ENCODE measurements around the gene LIMS1. TPM values are rescaled to one million over a fixed set of nuclear protein-coding genes. Genes with fewer than 3 reads are reported as not detected.
"Not testable (repeated sequence)": the region's sequence is repeated elsewhere in the genome, so short reads cannot be mapped to it uniquely, and the experiment has no call there.

Gene LIMS1, protein sequence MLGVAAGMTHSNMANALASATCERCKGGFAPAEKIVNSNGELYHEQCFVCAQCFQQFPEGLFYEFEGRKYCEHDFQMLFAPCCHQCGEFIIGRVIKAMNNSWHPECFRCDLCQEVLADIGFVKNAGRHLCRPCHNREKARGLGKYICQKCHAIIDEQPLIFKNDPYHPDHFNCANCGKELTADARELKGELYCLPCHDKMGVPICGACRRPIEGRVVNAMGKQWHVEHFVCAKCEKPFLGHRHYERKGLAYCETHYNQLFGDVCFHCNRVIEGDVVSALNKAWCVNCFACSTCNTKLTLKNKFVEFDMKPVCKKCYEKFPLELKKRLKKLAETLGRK
- 434 and 491 TPM in 2 replicates for total RNA-seq

DNA sequence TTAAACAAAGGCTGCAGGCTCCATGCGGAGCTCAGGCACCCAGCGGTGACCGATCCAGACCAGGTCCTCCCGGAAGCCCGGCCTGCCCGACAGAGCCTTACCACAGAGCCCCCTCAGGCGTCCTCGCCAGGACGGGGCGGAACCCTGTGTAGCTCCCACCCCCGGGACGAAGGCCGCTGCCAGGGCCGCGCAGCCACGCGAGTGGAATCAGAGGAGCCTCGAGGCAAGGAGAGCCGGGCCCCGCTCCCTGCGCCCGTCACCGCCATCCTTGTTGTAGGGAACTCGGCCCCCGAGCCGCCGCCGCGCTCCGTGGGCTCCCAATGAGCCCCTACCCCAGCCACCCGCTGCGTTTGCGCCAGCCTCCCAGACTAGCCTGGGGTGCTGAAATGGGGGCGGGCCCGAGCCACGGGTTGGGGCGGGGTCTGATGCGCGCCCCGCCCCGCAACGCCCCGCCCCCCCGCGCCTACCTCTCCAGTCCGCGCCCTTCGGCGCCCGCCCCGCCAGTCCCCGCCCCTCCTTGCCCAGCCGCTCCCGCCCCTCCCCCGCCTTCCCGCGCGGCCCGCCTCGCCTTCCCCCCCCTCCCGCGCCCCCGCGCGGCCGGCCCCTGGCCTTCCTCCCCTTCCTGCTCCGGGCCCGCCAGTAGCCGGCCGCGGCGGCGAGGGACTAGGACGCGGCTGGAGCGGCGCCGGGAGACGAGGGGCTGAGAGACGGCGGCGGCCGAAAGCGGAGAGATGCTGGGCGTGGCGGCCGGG, at the start of gene LIMS1:
Gene LIMS1 (plus strand): TSS at position 639 of the 752 bp plus-strand sequence. CDS start 93 bp downstream, at position 732.
- DNase-seq (ENCODE audit: extremely low read depth, low read depth, low spot score): no peak

DNA sequence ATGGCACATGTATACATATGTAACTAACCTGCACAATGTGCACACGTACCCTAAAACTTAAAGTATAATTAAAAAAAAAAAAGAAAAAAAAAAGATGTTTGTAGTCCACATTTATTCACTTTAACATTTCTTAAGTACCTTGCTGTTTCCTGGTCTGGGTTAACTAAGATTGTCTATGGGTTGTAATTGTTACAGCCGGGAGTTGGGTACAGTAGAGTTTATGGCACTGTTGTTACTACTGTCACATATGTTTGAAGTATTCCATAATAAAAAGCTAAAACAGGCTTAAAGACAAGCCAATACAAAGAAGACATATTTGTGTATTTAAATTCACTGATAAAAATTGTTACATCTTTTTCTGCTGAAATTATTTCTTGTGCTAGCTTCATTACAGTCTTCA, 49.0 kb upstream of the LIMS1 start:
- DNase-seq (ENCODE audit: extremely low read depth, low read depth, low spot score): no peak

DNA sequence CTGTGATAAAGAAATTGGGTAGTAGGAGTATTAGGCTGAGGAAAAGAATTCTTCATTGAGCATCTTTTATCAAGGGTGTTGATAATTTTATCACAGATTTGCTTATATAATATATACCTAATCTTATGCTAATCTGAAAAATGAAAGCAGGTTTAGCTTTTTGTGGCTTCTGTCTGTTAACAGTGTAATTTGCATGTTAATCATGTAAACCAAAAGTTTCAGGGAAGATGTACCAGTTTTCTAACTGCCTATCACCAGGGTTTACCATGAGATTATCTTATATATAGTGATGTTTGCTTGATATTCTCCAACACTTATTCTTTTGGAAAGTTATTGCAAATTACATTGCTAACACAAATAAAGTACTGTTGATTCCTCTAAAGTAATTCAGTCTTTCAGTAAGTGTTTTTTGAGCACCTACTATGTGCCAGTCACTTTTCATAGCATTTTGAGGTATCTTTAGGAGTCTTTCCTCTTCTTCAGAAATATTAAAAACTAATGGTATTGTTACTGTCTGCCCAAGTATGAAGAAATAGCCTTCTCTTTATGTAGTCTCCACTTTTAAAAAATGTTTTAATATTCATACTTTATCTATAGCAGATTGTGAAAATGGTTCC, 43.7 kb upstream of the LIMS1 start:
- DNase-seq (ENCODE audit: extremely low read depth, low read depth, low spot score): no peak

DNA sequence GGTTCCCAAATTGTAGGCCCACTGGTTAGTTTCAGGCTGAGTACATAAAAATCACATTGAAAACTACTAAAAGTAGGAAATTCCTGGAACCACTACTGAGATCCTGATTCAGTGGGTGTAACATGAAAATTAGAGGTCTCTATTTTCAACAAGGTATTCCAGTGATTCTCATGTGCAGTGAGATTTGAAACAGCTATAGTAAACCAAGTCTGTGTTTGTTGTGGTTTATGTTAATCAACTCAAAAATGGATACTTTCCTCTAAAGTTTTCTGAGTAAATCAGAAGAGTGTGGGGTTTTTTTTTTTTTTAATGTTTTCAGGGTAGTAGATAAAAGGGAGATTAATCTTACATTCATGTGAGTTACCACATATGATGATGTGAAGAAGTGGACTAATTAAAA, 42.4 kb upstream of the LIMS1 start:
- no peak for DNase-seq (ENCODE audit: extremely low read depth, low read depth, low spot score)

DNA sequence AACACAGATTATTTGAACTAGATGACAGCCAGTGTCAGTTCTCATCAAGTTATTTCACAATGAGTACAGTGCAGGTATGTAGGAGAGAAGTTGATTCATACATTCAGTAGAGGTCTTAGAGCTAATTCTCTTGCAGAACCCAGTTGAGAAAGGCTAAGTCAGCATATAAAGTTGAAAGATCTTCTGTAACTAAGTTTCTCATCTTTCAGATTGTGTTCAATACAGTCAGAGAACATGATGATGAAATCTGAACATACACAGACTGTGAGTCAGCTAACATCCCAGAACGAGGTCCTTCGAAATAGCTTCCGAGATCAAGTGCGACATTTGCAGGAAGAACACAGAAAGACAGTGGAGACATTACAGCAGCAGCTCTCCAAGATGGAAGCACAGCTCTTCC, 41.9 kb upstream of the LIMS1 start:
- DNase-seq (ENCODE audit: extremely low read depth, low read depth, low spot score): no peak

DNA sequence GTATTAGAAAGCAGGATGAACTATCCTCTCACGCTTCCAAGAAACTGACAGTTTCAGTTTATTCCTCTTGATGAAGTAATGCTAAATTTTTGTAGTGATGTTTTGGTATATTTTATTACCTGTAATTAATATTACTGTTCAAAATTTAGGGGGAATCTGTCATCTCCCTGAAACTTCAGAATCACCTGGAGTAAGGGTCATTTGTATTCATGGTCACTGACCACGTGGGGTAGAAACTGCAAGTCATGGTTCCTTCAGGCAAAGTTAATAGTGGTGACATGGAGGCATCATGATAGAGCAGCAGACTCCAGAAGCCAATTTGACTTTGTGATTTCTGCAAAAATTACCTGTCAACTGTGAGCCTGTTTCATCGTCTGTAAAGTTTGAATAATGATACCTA, 38.1 kb upstream of the LIMS1 start:
- not testable (repeated sequence) for DNase-seq (ENCODE audit: extremely low read depth, low read depth, low spot score)

DNA sequence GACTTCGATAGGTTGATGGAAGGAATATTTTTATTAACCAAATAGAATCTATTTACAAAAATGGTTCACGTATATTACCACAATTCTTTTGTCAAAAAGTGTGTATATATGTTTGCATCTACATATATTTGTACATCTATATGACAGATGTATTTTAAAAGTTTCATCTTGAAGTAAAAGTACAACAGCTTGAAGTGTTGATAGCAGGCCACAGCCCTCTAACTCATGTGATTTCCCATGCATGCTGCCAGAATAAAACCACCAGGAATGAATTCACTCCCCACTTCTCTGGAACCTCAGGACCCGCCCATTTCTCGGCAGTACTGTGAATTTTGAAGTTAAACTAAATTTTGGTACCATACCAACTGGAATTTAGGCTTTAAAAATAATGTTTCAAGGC, 26.6 kb upstream of the LIMS1 start:
- DNase-seq (ENCODE audit: extremely low read depth, low read depth, low spot score): not testable (repeated sequence)

DNA sequence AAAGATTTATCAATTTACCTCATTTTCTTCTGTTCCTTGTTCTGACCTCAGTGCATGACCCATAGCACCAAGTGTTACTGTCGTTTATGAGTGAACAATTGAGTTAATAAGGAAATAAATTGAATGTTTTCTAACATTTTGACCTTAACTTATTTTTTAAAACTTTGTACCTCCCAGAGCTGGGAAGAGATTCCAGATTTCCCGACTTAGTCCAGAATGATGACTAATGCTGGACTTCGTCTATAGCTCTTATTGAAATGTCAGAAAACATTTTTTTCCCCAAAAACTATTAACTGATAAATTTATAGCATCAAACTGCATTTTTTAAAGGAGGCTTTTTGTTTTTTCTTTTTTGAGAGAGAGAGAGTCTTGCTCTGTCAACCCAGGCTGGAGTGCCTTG, 21.8 kb upstream of the LIMS1 start:
- not testable (repeated sequence) for DNase-seq (ENCODE audit: extremely low read depth, low read depth, low spot score)

DNA sequence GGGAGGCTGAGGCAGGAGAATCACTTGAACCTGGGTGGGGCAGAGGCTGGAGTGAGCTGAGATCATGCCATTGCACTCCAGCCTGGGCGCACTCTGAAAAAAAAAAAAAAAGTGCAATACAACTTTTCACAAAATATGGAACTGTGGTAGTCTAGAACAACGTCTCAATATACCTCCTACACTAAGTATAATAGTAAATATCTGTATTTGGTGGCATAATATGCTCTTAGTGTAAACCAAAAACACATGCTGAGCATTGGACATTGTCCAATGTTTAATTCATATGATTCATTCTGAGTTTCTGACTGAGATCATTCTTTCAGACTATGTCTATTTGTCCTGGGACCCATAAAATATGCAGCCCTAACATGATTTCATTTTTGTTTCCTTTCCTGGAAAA, 19.8 kb upstream of the LIMS1 start:
- not testable (repeated sequence) for DNase-seq (ENCODE audit: extremely low read depth, low read depth, low spot score)

DNA sequence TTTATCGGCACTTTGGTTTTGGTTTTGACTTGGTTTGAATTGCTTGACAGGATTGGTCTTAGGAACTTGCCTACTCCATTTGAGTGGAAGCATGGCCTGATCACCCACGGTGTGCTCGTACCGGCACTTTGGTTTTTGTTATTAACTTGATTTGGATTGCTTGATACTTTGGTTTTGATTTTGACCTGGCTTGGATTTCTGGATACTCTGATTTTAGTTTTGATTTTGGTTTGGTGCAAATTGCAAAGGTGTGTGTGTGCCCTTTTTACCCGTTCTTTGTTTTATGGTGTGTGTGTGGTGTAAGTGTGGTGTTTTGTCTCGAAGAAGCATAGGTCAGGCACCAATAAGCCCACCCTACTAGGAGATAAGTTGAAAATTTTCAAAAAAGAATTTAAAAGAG, 9.6 kb upstream of the LIMS1 start:
- DNase-seq (ENCODE audit: extremely low read depth, low read depth, low spot score): not testable (repeated sequence)

DNA sequence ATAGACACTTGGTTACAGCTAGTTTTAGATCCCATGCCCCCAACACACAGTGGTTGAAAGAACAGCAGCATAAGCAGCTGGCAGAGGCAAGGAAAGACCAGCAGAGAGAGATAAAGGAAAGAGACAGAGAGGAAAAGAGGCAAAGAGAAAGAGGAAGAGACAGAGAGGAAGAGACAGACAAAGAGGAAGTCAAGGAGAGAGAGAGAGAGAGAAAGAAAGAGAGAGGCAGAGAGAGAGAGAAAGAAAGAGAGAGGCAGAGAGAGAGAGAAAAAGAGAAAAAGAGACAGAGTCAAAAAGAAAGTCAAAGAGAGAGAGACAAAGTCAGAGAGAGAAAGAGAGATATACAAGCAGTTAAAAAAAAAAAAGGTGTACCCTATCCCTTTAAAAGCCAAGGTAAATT, 9.0 kb upstream of the LIMS1 start:
- not testable (repeated sequence) for DNase-seq (ENCODE audit: extremely low read depth, low read depth, low spot score)

DNA sequence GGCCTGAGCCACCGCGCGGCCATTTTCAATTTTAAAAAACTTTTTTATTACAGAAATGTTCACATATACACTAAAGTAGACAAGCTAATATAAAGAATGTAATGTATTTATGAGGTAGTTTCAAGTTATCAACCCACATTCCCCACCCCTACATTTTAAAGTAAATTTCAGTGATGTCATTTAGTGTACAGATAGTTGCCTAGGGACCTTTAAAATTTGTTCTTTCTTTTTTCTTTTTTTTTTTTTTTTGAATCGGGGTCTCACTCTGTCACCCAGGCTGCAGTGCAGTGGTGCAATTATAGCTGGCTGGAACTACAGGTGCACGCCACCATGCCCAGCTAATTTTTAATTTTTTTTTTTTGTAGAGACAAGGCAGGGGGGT, 2.6 kb upstream of the LIMS1 start:
- DNase-seq (ENCODE audit: extremely low read depth, low read depth, low spot score): no peak

DNA sequence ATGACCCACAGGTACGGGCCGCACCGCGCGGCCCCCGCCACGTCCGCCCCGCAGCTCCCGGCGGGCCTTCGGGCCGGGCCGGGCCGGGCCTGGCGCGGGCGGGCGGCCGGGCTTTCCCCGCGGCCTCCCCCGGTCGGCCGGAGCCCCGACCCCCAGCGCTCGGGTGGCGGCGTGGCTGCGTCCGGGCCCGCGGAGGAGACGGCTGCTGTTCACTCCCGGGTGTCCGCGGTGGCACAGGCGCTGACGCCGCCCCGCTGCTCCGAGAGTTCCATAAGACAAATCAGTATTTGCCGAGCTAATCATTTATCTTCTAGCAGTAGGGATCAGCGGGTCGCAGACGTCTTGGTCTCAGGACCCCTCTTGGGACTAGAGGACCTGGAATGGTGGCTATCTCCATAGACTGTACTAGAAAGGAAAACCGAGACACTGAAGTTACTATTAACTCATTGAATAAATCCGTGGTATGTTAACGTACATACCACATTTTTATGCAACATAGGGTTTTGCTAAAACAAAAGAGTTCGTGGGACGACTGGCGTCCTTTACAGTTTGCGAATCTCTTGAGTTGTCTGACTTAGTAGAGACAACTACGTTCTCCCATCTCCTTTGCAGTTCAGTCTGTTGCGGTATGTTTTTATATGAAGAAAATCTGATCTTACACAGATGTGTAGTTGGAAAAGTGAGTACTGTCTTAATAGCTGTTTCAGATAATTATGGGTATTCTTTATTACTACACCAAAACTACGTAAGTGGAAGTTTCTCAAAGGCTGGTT, 500 bp downstream of the LIMS1 start:
- no peak for DNase-seq (ENCODE audit: extremely low read depth, low read depth, low spot score)

DNA sequence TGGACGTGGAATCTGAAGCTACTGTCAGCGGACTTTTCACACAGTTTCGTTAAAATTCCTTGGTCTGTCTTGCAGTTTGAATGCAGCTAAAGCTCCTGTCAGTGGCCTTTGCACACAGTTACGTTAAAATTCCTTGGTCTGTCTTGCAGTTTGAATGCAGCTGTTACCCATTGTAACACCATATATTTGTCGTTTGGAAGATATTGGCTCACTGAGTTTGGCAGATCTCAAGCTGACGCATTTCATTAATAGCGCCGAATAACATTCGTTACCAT, 1.0 kb downstream of the LIMS1 start:
- DNase-seq (ENCODE audit: extremely low read depth, low read depth, low spot score): no peak

DNA sequence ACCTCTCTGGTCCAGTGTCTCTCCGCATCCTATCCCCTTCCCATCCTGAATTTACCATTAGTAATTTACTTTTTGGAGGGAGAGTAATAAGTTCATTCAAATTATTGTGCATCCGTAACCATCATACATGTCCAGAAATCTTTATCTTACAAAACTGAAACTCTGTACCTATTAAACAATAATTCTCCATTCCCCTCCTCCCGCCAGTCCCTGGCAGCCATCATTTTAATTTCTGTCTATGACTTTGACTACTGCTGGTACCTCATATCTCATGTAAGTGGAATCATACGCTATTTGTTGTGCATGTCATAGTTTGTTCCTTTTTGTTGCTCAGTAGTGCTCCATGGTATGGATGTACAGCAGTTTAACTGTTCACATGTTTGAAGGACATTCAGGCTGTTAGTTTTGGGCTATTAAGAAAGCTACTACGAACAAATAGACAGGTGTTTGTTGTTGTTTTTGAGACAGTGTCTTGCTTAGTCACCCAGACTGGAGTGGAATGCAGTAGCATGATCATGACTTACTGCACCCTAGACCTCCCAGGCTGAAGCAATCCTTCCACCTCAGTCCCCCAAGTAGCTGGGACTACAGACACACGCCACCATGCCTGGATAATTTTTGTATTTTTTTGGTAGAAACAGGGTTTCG, 2.0 kb downstream of the LIMS1 start:
- no peak for DNase-seq (ENCODE audit: extremely low read depth, low read depth, low spot score)

DNA sequence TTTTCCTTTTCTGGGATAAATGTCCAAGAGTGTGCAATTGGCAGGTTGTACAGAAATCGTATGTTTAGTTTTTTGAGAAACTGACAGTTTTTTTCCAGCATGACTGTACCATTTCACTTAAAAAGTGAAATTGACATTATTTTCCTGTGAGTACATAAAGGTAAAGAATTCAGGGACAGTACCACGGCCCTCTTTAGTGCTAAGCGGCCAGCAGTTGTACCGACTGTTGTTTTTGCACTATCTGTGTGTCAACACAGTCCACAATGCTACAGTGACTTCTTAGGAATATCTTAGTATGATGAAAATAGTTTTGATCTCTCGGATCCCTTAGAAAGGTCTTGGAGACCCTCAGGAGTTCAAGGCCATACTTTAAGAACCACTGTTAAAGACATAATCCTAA, 2.6 kb downstream of the LIMS1 start:
- no peak for DNase-seq (ENCODE audit: extremely low read depth, low read depth, low spot score)

DNA sequence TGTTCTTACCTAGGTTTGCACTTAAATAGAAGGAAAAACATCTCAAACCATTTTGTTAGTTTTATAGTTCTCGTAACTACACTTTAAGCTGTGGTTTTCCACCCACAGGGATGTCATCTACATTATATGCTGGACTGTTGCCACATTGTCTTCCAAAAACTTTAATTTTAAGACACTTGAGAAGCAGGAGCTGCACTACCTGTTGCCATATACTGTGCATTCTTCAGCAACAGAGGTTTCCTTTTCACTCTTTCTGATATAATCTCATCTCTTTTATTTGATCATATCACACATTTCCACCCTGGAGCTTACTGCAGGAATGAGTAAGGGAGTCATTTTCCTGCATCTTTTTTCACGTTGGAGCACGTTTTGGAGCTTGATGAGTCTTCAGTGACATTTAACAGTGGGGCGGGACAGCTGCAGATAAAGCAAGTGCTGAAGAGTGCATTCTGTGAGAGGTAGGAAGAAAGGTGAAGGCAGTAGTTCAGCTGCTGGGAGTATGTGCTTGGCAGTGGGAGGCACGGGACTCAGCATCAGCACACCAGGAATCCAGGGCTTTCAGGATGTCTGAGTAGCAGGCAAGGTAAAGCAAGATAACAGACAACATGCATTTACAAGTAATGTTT, 3.8 kb downstream of the LIMS1 start:
- DNase-seq (ENCODE audit: extremely low read depth, low read depth, low spot score): no peak

DNA sequence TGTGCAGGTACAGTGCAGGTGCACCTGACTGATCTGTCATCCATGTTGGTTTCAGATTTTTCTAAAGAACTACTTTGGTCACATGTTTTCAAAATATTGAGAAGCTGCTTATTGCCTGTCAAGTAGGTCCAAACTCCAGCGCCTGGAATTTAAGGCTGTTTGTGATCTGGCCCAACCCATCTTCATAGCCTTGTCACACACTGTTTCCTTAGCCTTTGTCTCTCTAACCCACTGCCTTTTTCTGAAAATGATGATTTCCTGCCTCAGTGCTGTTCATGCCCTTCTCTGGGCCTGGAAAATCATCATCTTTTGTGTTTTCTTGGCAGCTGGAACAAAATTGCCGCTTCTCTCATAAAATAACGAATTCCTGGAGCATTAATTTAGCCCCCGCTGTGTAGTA, 7.2 kb downstream of the LIMS1 start:
- no peak for DNase-seq (ENCODE audit: extremely low read depth, low read depth, low spot score)

DNA sequence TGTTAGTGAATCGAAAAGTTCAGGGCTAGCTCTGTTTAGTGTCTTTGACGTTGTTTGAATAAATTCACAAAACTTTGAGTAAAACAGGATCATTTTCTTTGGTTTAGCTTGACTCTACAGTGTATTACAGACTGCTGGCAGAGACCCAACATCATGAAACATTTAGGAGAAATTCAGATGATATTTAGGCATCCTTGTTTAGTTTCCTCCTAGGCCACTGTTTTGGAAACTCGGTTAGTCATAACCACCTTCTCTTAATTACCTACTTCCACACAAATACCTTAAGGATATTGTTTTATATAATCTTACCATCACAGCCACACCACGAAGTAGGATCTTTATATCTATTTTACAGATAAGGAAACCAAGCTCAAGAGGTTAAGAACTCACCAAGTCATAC, 7.8 kb downstream of the LIMS1 start:
- DNase-seq (ENCODE audit: extremely low read depth, low read depth, low spot score): peak; percentile 34

DNA sequence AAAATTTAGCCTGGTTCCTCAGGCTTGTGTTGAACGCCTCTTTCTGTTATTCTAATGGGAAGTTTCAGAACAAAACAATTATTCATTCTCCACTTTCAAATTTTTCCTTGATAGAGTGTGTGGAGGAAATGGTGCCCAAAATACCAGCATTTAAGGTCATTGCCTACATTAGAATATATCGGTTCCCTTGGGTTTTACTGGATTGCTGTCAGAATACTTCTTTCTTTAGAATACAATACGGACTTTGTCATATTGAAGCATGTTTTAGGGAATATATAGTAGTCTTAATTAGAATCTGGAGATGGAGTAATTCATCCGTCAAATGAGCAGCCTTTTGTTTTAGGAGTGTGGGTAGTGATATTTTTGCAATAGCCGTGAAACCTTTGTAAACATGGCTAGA, 13.3 kb downstream of the LIMS1 start:
- DNase-seq (ENCODE audit: extremely low read depth, low read depth, low spot score): no peak

Measured in glomerular endothelial cell (primary cell).